Trophoblast cell (in vitro differentiated cells and primary cell): Measurements from ENCODE around the gene FLVCR2.
A peak's percentile ranks its signal among the peaks of the same experiment; 100 is the strongest.
"Not testable (repeated sequence)": the region's sequence is repeated elsewhere in the genome, so short reads cannot be mapped to it uniquely, and the experiment has no call there.

Experiments used
- DNase-seq, 2 donors: peaks; one replicate each; pipeline ENCODE4 v3.0.0-alpha.2; 2016
- H2AFZ ChIP-seq: 2 replicates; pipeline ENCODE4 v1.6.1; 2013; ENCODE audit warnings: low read length, moderate library complexity, mild to moderate bottlenecking; ENCODE audit not compliant: insufficient read depth, poor library complexity
- H2AK5ac ChIP-seq: 2 replicates; pipeline ENCODE4 v1.6.1; 2013; ENCODE audit warnings: mild to moderate bottlenecking, low read length
- H2BK120ac ChIP-seq: 2 replicates; pipeline ENCODE4 v1.6.1; 2013; ENCODE audit warnings: low read length, mild to moderate bottlenecking, moderate library complexity; ENCODE audit not compliant: insufficient read depth, poor library complexity
- H2BK12ac ChIP-seq: 2 replicates; pipeline ENCODE4 v1.6.1; 2013; ENCODE audit warnings: mild to moderate bottlenecking, low read length, moderate library complexity
- H2BK5ac ChIP-seq: 2 replicates; pipeline ENCODE4 v1.6.1; 2013; ENCODE audit warnings: low read length, low read depth, moderate library complexity, mild to moderate bottlenecking; ENCODE audit not compliant: poor library complexity
- H3K14ac ChIP-seq: 2 replicates; pipeline ENCODE4 v1.6.1; 2013; ENCODE audit warnings: mild to moderate bottlenecking, low read length
- H3K18ac ChIP-seq: 2 replicates; pipeline ENCODE4 v1.6.1; 2013; ENCODE audit warnings: mild to moderate bottlenecking, low read length
- H3K23ac ChIP-seq: 2 replicates; pipeline ENCODE4 v1.6.1; 2013; ENCODE audit warnings: low read length
- H3K27ac ChIP-seq: 2 replicates; pipeline ENCODE4 v1.5.1; 2013; ENCODE audit warnings: low read depth, mild to moderate bottlenecking, inconsistent platforms, low read length, moderate library complexity
- H3K27me3 ChIP-seq: 2 replicates; pipeline ENCODE4 v1.6.1; 2013; ENCODE audit warnings: inconsistent platforms, mild to moderate bottlenecking, low read length, moderate library complexity; ENCODE audit not compliant: insufficient read depth
- H3K36me3 ChIP-seq, 2 experiments: 1 replicate in 1 of 2; 2 replicates in 1 of 2; pipeline ENCODE4 v1.6.1; 2013; ENCODE audit warnings: low read length in 2 of 2, mild to moderate bottlenecking in 2 of 2, moderate library complexity in 1 of 2; ENCODE audit not compliant: insufficient read depth in 2 of 2, control insufficient read depth in 1 of 2
- H3K4ac ChIP-seq: 2 replicates; pipeline ENCODE4 v1.6.1; 2013; ENCODE audit warnings: low read depth, mild to moderate bottlenecking, low read length, moderate library complexity
- H3K4me1 ChIP-seq, 2 experiments: 1 replicate in 1 of 2; 2 replicates in 1 of 2; pipeline ENCODE4 v1.6.1; 2013; ENCODE audit warnings: low read length in 2 of 2, mild to moderate bottlenecking in 2 of 2, moderate library complexity in 1 of 2; ENCODE audit not compliant: insufficient read depth in 2 of 2, control insufficient read depth in 1 of 2
- H3K4me2 ChIP-seq: 2 replicates; pipeline ENCODE4 v1.6.1; 2013; ENCODE audit warnings: inconsistent platforms, mild to moderate bottlenecking, low read length, moderate library complexity
- H3K4me3 ChIP-seq: 2 replicates; pipeline ENCODE4 v1.5.1; 2013; ENCODE audit warnings: mild to moderate bottlenecking, low read depth, low read length, inconsistent platforms
- H3K79me1 ChIP-seq: one replicate; pipeline ENCODE4 v1.6.1; 2013; ENCODE audit warnings: low read length
- H3K79me2 ChIP-seq: 2 replicates; pipeline ENCODE4 v1.6.1; 2013; ENCODE audit warnings: low read length, mild to moderate bottlenecking; ENCODE audit not compliant: control insufficient read depth, insufficient read depth, poor library complexity
- H3K9ac ChIP-seq: 2 replicates; pipeline ENCODE4 v1.6.1; 2013; ENCODE audit warnings: mild to moderate bottlenecking, low read length
- H3K9me3 ChIP-seq: 2 replicates; pipeline ENCODE4 v1.6.1; 2013; ENCODE audit warnings: low read depth, mild to moderate bottlenecking, control low read depth, inconsistent platforms, low read length; ENCODE audit not compliant: insufficient read depth
- H4K12ac ChIP-seq: 2 replicates; pipeline ENCODE4 v1.6.1; 2013; ENCODE audit warnings: low read depth, mild to moderate bottlenecking, low read length, moderate library complexity
- H4K8ac ChIP-seq: 2 replicates; pipeline ENCODE4 v1.6.1; 2013; ENCODE audit warnings: low read depth, mild to moderate bottlenecking, low read length, moderate library complexity
- H4K91ac ChIP-seq: one replicate; pipeline ENCODE4 v1.6.1; 2013; ENCODE audit warnings: low read depth, mild to moderate bottlenecking, low read length, moderate library complexity
- WGBS: extraction: QIAGEN DNeasy Blood & Tissue Kit; methylation state at CpG from one replicate; pipeline ENCODE4 v1.1.7; 2013; ENCODE audit warnings: missing lambda C conversion rate; ENCODE audit not compliant: insufficient read length, insufficient coverage; ENCODE audit errors: extremely low coverage; 5-methylcytosine and 5-hydroxymethylcytosine counted together

FLVCR2 gene

GRCh38 chr14:75597149-75597548 is 18.7 kb downstream of the FLVCR2 start:
- H3K18ac ChIP-seq = no peak overlapping the region
- H3K79me2 ChIP-seq = no peaks in the 10 kb centered on the region
- no peak overlapping the region for H2BK120ac ChIP-seq
- no peak overlapping the region for H4K91ac ChIP-seq
- no peak overlapping the region for H3K9ac ChIP-seq
- H3K27me3 ChIP-seq = no peaks in the 10 kb centered on the region
- peaks cover 1% of the 10 kb centered on the region for H3K9me3 ChIP-seq
- H3K4me3 ChIP-seq = no peak overlapping the region
- no peak overlapping the region for H2AK5ac ChIP-seq
- H2BK5ac ChIP-seq = no peak overlapping the region
- no peak overlapping the region for H2AFZ ChIP-seq
- no peak overlapping the region for H4K12ac ChIP-seq
- WGBS = no CpG with 5 or more reads among the region's 3 CpGs
- H3K4me2 ChIP-seq = no peak overlapping the region
- no peaks in the 10 kb centered on the region for H3K36me3 ChIP-seq
- no peak overlapping the region for H4K8ac ChIP-seq
- no peaks in the 10 kb centered on the region for H3K4me1 ChIP-seq
- H3K4ac ChIP-seq = no peak overlapping the region
- no peak for DNase-seq
- H2BK12ac ChIP-seq = no peak overlapping the region
- H3K23ac ChIP-seq = no peak overlapping the region
- H3K79me1 ChIP-seq = no peaks in the 10 kb centered on the region
- no peak overlapping the region for H3K14ac ChIP-seq
- no peak overlapping the region for H3K27ac ChIP-seq

GRCh38 chr14:75600100-75600499 is 21.7 kb downstream of the FLVCR2 start:
- not testable (repeated sequence) for H3K9ac ChIP-seq, H3K27ac ChIP-seq, H3K27me3 ChIP-seq, H3K4ac ChIP-seq, H3K36me3 ChIP-seq, H2AK5ac ChIP-seq, H3K18ac ChIP-seq, H3K79me2 ChIP-seq, H4K12ac ChIP-seq, H3K4me3 ChIP-seq, H2BK12ac ChIP-seq, H3K4me1 ChIP-seq, H3K9me3 ChIP-seq, H2AFZ ChIP-seq, DNase-seq, H2BK120ac ChIP-seq, H3K79me1 ChIP-seq, H3K14ac ChIP-seq, H3K23ac ChIP-seq, H3K4me2 ChIP-seq, H4K8ac ChIP-seq, H4K91ac ChIP-seq, H2BK5ac ChIP-seq
- WGBS = no CpG with 5 or more reads among the region's 1 CpG

- not testable (repeated sequence) for H3K4me2 ChIP-seq, H4K91ac ChIP-seq, H2AK5ac ChIP-seq, H2BK120ac ChIP-seq, H3K9me3 ChIP-seq, H4K8ac ChIP-seq, H3K27me3 ChIP-seq, H2BK12ac ChIP-seq, H3K79me1 ChIP-seq, H3K79me2 ChIP-seq, H3K36me3 ChIP-seq, H3K4me3 ChIP-seq, H3K23ac ChIP-seq, H3K4ac ChIP-seq, H3K9ac ChIP-seq, H2AFZ ChIP-seq, H3K27ac ChIP-seq, H4K12ac ChIP-seq, H3K18ac ChIP-seq, H2BK5ac ChIP-seq, H3K4me1 ChIP-seq, H3K14ac ChIP-seq
- DNase-seq = peak; percentile 59 to 66
- no CpG with 5 or more reads among the region's 6 CpGs for WGBS
These were observed 22.6 kb downstream of the FLVCR2 start for GRCh38 chr14:75601061-75601460.

- DNase-seq = no peak
- WGBS = no CpG with 5 or more reads among the region's 3 CpGs
- H3K18ac ChIP-seq = no peak overlapping the region
- no peak overlapping the region for H2AK5ac ChIP-seq
- no peak overlapping the region for H2AFZ ChIP-seq
- H3K27ac ChIP-seq = no peak overlapping the region
- no peaks in the 10 kb centered on the region for H3K27me3 ChIP-seq
- no peaks in the 10 kb centered on the region for H3K79me1 ChIP-seq
- no peak overlapping the region for H2BK5ac ChIP-seq
- H2BK120ac ChIP-seq = no peak overlapping the region
- no peak overlapping the region for H3K4me3 ChIP-seq
- no peak overlapping the region for H4K12ac ChIP-seq
- H3K4me1 ChIP-seq = peaks cover 3 to 6% of the 10 kb centered on the region in 2 experiments
- H3K4me2 ChIP-seq = no peak overlapping the region
- H4K8ac ChIP-seq = no peak overlapping the region
- H3K23ac ChIP-seq = no peak overlapping the region
- no peak overlapping the region for H3K14ac ChIP-seq
- H3K9ac ChIP-seq = no peak overlapping the region
- H3K36me3 ChIP-seq = no peaks in the 10 kb centered on the region
- H4K91ac ChIP-seq = no peak overlapping the region
- no peak overlapping the region for H3K4ac ChIP-seq
- no peaks in the 10 kb centered on the region for H3K79me2 ChIP-seq
- no peak overlapping the region for H2BK12ac ChIP-seq
- H3K9me3 ChIP-seq = no peaks in the 10 kb centered on the region
These were observed 24.1 kb downstream of the FLVCR2 start for GRCh38 chr14:75602503-75602902.
